Parathyroid adenoma (tissue), 2 donors: ENCODE results near the gene TSPAN32.

Experiments used
- H2AFZ ChIP-seq: fragments of 300-600 bp; sonication (generic); one replicate; pipeline ENCODE4 v1.7.0; 2017; ENCODE audit warnings: antibody characterized with exemption, mild to moderate bottlenecking
- H3K27ac ChIP-seq: fragments of 300-600 bp; sonication (generic); one replicate; pipeline ENCODE4 v1.7.0; 2017
- H3K27me3 ChIP-seq: fragments of 300-600 bp; sonication (generic); one replicate; pipeline ENCODE4 v1.7.0; 2017; ENCODE audit warnings: low read length; ENCODE audit not compliant: control insufficient read depth, insufficient read depth
- H3K36me3 ChIP-seq: fragments of 300-600 bp; sonication (generic); one replicate; pipeline ENCODE4 v1.7.0; 2017; ENCODE audit warnings: low read length; ENCODE audit not compliant: control insufficient read depth, insufficient read depth
- H3K4me1 ChIP-seq: fragments of 300-600 bp; sonication (generic); one replicate; pipeline ENCODE4 v1.7.0; 2017; ENCODE audit warnings: control low read depth
- H3K4me2 ChIP-seq: fragments of 300-600 bp; sonication (generic); one replicate; pipeline ENCODE4 v1.7.0; 2017; ENCODE audit warnings: low read length
- H3K4me3 ChIP-seq: fragments of 300-600 bp; sonication (generic); one replicate; pipeline ENCODE4 v1.7.0; 2017; ENCODE audit warnings: low read depth, low read length
- H3K79me2 ChIP-seq: fragments of 300-600 bp; sonication (generic); one replicate; pipeline ENCODE4 v1.7.0; 2017; ENCODE audit warnings: control low read depth
- H3K9ac ChIP-seq: fragments of 300-600 bp; sonication (generic); one replicate; pipeline ENCODE4 v1.7.0; 2017; ENCODE audit warnings: mild to moderate bottlenecking
- H3K9me3 ChIP-seq: fragments of 300-600 bp; sonication (generic); one replicate; pipeline ENCODE4 v1.7.0; 2017; ENCODE audit warnings: low read length; ENCODE audit not compliant: control insufficient read depth
- TF ChIP-seq, protein P1 (sequence below): fragments of 300-600 bp; sonication (generic); IDR thresholded peaks from one replicate; pipeline ENCODE4 v1.7.0; 2017; ENCODE audit warnings: antibody characterized with exemption, mild to moderate bottlenecking
- donor health status: primary hyperparathyroidism.

Gene TSPAN32

DNA sequence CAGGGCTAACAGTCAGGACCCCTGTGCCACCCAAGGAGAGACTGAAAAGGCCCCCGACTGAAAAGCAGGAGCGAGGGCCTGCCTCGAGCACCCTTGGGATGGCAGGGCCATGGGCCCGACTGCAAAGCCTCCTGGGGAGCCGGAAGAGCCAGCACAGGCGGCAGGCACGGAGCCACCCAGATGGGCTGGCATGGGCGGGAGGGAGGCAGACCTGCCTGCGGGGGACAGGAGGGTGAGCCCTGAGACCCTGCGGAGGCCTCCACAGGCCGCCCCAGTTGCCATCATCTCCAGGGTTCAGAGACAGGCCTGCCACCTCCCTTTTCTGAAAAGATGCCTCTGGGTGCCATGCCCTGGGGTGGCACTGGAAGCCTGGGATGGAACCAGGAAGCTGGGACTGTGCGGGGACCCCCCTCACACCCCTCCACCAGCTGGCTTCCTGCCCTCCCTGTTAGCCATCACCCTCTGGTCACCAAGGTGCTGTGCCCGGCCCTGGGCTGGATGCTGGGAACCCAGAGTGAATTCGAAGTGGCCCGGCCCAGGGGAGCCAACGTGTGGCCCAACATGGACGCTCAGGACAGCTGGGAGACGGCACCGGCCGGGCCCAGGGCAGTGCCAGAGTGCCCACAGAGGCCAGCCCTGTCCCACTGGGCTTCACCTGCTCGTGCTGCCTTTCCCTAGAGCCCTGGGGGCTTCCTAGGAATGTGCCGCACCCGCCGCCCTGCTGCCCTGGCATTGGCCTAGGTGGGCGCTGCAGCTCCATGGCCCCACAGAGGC, 13.8 kb downstream of the TSPAN32 start:
- Histone ChIP-seq H3K27me3 (no peaks in the 10 kb centered on the region), H3K27ac (no peak overlapping the region), H3K4me1 (no peaks in the 10 kb centered on the region), H3K4me3 (no peak overlapping the region), H3K9me3 (no peaks in the 10 kb centered on the region), H3K4me2 (no peak overlapping the region), H3K79me2 (no peaks in the 10 kb centered on the region), H3K9ac (no peak overlapping the region), H2AFZ (no peak overlapping the region), H3K36me3 (no peaks in the 10 kb centered on the region)
- TF ChIP-seq, protein P1, sequence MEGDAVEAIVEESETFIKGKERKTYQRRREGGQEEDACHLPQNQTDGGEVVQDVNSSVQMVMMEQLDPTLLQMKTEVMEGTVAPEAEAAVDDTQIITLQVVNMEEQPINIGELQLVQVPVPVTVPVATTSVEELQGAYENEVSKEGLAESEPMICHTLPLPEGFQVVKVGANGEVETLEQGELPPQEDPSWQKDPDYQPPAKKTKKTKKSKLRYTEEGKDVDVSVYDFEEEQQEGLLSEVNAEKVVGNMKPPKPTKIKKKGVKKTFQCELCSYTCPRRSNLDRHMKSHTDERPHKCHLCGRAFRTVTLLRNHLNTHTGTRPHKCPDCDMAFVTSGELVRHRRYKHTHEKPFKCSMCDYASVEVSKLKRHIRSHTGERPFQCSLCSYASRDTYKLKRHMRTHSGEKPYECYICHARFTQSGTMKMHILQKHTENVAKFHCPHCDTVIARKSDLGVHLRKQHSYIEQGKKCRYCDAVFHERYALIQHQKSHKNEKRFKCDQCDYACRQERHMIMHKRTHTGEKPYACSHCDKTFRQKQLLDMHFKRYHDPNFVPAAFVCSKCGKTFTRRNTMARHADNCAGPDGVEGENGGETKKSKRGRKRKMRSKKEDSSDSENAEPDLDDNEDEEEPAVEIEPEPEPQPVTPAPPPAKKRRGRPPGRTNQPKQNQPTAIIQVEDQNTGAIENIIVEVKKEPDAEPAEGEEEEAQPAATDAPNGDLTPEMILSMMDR: no peak

DNA sequence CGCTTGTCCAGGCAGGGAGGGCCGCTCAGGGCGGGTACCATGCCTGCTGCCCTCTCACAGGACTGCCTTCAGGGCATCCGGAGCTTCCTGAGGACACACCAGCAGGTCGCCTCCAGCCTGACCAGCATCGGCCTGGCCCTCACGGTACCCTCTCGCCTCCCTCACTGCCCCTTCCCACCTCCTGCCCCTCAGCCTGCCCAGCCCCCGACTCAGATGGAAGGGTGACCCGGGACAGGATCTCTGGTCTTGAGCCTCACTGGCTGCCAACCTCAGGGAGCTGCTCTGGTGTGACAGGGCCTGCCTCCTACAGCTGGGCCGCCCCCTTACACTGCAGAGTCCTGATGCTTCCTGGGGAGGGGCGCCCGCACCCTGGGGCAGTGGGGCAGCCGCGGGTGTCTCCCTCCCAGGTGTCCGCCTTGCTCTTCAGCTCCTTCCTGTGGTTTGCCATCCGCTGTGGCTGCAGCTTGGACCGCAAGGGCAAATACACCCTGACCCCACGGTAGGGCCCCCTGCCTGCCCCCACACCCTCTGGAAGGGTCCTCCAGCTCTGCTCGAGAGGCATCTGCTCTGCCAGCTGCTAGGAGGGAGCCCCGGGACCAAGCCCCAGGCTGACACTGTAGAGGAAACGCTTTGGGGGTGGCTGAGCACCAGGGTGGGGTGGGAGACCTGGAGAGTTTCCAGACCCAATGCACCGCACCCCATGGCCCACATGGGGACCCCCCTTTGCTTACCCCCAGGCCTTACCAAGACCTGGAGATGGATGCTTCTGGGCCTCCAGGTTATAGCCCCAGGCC, 14.6 kb downstream of the TSPAN32 start:
- Histone ChIP-seq H3K27ac (no peak overlapping the region), H3K4me1 (no peaks in the 10 kb centered on the region), H3K9ac (no peak overlapping the region)

DNA sequence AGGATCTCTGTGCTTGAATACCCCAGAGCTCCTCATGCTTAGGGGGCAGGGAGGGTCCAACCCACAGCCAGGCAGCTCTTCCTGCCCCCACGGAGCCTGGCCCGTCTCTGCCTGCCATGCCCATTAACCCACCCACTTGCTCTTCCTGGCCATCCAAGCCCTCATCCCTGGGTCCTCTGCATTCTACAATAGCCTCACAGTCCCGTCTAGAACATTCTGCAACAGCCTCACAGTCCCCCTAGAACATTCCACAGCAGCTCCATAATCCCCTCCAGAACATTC, 15.1 kb downstream of the TSPAN32 start:
- Histone ChIP-seq H2AFZ (no peak overlapping the region), H3K4me3 (no peak overlapping the region), H3K27ac (no peak overlapping the region), H3K27me3 (no peaks in the 10 kb centered on the region), H3K36me3 (no peaks in the 10 kb centered on the region), H3K9me3 (no peaks in the 10 kb centered on the region), H3K4me1 (no peaks in the 10 kb centered on the region), H3K4me2 (no peak overlapping the region), H3K79me2 (no peaks in the 10 kb centered on the region), H3K9ac (no peak overlapping the region)
- TF ChIP-seq, protein P1: no peak

More for the DNA sequence above, 14.6 kb downstream of the TSPAN32 start:
- Histone ChIP-seq H3K4me3 (no peak overlapping the region), H2AFZ (no peak overlapping the region), H3K4me2 (no peak overlapping the region), H3K36me3 (no peaks in the 10 kb centered on the region), H3K27me3 (no peaks in the 10 kb centered on the region), H3K79me2 (no peaks in the 10 kb centered on the region), H3K9me3 (no peaks in the 10 kb centered on the region)
- TF ChIP-seq, protein P1: no peak

DNA sequence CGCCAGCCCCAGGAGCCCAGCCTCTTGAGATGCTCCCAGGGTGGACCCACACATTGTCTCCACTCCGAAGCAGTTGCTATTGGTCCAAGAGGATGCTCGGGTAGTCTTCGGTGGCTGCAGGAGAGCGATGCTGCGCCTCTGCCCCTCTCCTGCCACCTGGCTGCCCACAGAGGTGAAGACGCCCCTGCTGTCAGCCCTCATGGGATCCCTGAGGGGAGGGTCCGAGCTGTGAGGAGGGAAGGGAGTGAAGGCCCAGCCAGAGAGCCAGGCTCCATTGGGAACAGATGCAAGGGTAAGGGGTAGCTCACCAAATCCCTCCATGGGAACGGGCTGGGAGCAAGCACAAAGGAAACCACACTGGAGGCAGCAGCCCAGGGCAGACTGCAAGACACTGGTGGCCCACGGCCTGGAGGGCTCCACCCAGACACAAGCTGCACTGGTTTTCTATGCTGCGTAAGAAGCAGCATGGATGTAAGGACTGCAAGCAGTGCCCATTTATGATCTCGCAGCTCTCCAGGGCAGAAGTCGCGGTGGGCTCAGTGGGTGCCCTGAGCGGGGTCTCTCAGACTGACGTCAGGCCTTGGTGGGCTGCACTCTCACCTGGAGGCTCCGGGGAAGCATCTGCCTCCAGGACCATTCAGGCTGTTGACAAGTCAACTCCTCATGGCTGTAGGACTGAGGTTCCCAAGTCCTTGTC, 15.7 kb downstream of the TSPAN32 start:
- Histone ChIP-seq H3K4me1 (no peaks in the 10 kb centered on the region), H3K4me2 (no peak overlapping the region), H3K36me3 (no peaks in the 10 kb centered on the region), H3K4me3 (no peak overlapping the region), H3K27me3 (no peaks in the 10 kb centered on the region), H3K27ac (no peak overlapping the region), H3K79me2 (no peaks in the 10 kb centered on the region), H3K9ac (no peak overlapping the region), H2AFZ (no peak overlapping the region), H3K9me3 (no peaks in the 10 kb centered on the region)
- TF ChIP-seq, protein P1: no peak
